Sigmoid colon (tissue), 7 donors: ENCODE results near the gene GPR17. TPM values are rescaled to one million over a fixed set of nuclear protein-coding genes. Genes with fewer than 3 reads are reported as not detected.

ENCODE experiments used
- DNase-seq: peaks from one replicate; pipeline ENCODE4 v3.0.0-alpha.2; 2019
- H3K27ac ChIP-seq, 4 donors: fragments of 200-600 bp; sonication (generic); one replicate each; pipeline ENCODE4 v1.5.1; 2016 to 2019; ENCODE audit warnings: mild to moderate bottlenecking in 1 of 4
- H3K27me3 ChIP-seq, 3 donors: fragments of 200-600 bp; sonication (generic); one replicate each; pipeline ENCODE4 v1.5.1; 2019; ENCODE audit warnings: mild to moderate bottlenecking in 1 of 3
- H3K36me3 ChIP-seq, 4 donors: fragments of 200-600 bp; sonication (generic); one replicate each; pipeline ENCODE4 v1.5.1; 2016 to 2019
- H3K4me1 ChIP-seq, 4 donors: fragments of 200-600 bp; sonication (generic); one replicate each; pipeline ENCODE4 v1.5.1; 2017 to 2019
- H3K4me3 ChIP-seq, 4 donors: fragments of 200-600 bp; sonication (generic); one replicate each; pipeline ENCODE4 v1.5.1; 2017 to 2019; ENCODE audit warnings: mild to moderate bottlenecking in 2 of 4, moderate library complexity in 1 of 4
- H3K9me3 ChIP-seq, 4 donors: fragments of 200-600 bp in 3 of 4; sonication (generic) in 3 of 4; one replicate each; pipeline versions ENCODE4 v1.5.1 to v1.6.1; 2013 to 2019
- CTCF ChIP-seq, 4 experiments: fragments of 450-650 bp in 3 of 4; fragments of 200-600 bp in 1 of 4; IDR thresholded peaks; one replicate each; pipeline ENCODE4 v1.5.1; 2016 to 2019; ENCODE audit warnings: antibody characterized with exemption in 4 of 4, mild to moderate bottlenecking in 3 of 4, moderate library complexity in 2 of 4
- EP300 ChIP-seq, 4 donors: sonication (generic); formaldehyde crosslinking; IDR thresholded peaks; one replicate each; pipeline ENCODE4 v1.6.1; 2017; ENCODE audit warnings: antibody characterized with exemption in 4 of 4
- POLR2A ChIP-seq, 2 donors: fragments of 450-650 bp; IDR thresholded peaks; one replicate each; pipeline ENCODE4 v1.6.1; 2016; ENCODE audit warnings: antibody characterized with exemption in 2 of 2, mild to moderate bottlenecking in 2 of 2, moderate library complexity in 2 of 2
- POLR2AphosphoS5 ChIP-seq, 4 donors: sonication (generic); formaldehyde crosslinking; IDR thresholded peaks; one replicate each; pipeline ENCODE4 v1.6.1; 2017; ENCODE audit warnings: antibody characterized with exemption in 4 of 4
- WGBS, 2 donors: extraction: QIAGEN DNeasy Blood & Tissue Kit; methylation state at CpG; one replicate each; pipeline ENCODE4 v1.1.7; 2013; 5-methylcytosine and 5-hydroxymethylcytosine counted together
- intact Hi-C: fragments of 100-400 bp; cut with DNase I; formaldehyde crosslinking; loops from one replicate; pipeline ENCODE4 v1.15.1; 2023
- polyA plus RNA-seq, 3 donors: library from polyadenylated mRNA; stranded (reverse); fragments of 200-250 nt; gene quantifications; one replicate each; pipeline ENCODE4 v1.2.3, GENCODE V29; 2013
- total RNA-seq, 4 donors: library from RNA; depleted of rRNA; stranded (reverse); fragments of >200 nt; gene quantifications; one replicate each; pipeline ENCODE4 v1.1.0, GENCODE V29; 2016
- donor health status: healthy with polysubstance abuse.
- donor health status: Bipolar disorder and iron deficiency.
- donor health status: healthy.

GPR17 gene
- total and polyA plus RNA-seq, 7 donors: 0.36 to 1.4 (median 0.60) TPM; not detected in 2

- peaks cover 19 to 29% (median 22%) of the 10 kb centered on the region in 4 donors for H3K36me3 ChIP-seq
- H3K4me3 ChIP-seq: no peak overlapping the region
- peaks cover 0 to 93% (median 81%) of the 10 kb centered on the region in 4 donors for H3K4me1 ChIP-seq
- TF ChIP-seq POLR2AphosphoS5 (IDR thresholded peaks at IDR 0.05): peak in 3 of 4 donors; percentile 26 to 70 (median 63)
- no peak for TF ChIP-seq CTCF (IDR thresholded peaks at IDR 0.05)
- peak overlapping the region; percentile 85 to 97 (median 92) for H3K27ac ChIP-seq
- intact Hi-C loops: loop anchor here (2.0 to 10.0 kb wide), 2 partner anchors 13 to 49 kb away; no protein-coding TSS in a partner anchor
- H3K9me3 ChIP-seq: no peaks in the 10 kb centered on the region
- DNase-seq: no peak
- 93% methylated on average over 19 of the region's 19 CpGs for WGBS, 2 donors
- no peaks in the 10 kb centered on the region for H3K27me3 ChIP-seq
Observed at GRCh38 chr2:127635380-127636237, 10.3 kb upstream of the GPR17 start.

DNA sequence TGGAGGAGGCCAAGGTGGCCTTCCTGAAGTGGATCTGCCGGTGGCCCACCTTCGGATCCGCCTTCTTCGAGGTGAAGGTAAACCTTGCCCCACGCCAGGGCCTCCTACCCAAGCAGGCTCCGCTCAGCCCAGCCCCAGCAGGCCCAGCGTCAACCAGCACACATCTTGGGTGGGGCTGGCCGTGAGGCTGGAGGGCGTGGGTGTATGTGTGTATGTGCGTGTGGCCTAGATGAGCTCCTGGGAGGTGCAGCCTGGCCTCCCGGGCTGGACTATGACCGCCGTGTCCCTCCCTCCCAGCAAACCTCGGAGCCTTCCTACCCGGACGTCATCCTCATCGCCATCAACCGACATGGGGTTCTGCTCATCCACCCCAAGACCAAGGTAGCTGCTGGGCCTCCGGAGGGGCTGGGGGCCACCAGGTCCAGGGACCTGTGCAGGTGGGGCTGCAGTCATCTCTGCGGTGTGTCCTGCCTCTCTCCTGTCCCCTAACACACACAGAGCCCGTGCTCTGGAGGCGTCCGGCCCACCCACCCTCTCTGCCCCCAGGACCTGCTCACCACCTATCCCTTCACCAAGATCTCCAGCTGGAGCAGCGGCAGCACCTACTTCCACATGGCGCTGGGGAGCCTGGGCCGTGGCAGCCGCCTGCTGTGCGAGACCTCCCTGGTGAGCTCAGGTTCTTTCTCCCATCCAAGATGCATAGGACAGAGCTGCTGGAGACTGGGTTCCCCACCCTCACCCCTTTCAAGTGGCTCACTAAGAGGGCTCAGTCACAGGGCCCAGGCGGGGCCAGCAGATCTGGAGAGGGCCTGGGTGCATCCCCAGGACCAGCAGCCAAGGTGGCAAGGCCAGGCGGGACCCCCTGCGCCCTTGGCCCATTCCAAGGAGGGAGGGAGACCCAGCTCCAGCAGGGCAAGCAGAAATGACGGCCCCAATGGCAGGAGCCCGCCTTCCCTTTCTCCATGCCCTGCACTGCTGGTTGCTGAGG, 9.4 kb upstream of the GPR17 start:
- H3K36me3 ChIP-seq: peaks cover 29 to 39% (median 31%) of the 10 kb centered on the region in 4 donors
- 63 to 86% methylated on average over 33 of the region's 33 CpGs for WGBS, 2 donors
- no peak for TF ChIP-seq POLR2A (IDR thresholded peaks at IDR 0.05)
- peak in 3 of 4 donors; percentile 20 to 71 (median 68) for TF ChIP-seq POLR2AphosphoS5 (IDR thresholded peaks at IDR 0.05)
- H3K4me1 ChIP-seq: peaks cover 0 to 96% (median 81%) of the 10 kb centered on the region in 4 donors
- H3K27ac ChIP-seq: peak overlapping the region; percentile 85 to 97 (median 92)
- H3K4me3 ChIP-seq: no peak overlapping the region
- no peak for DNase-seq
- H3K9me3 ChIP-seq: no peaks in the 10 kb centered on the region
- H3K27me3 ChIP-seq: no peaks in the 10 kb centered on the region
- intact Hi-C loops: loop anchor here (10.0 kb wide), 1 partner anchor 48 kb away; no protein-coding TSS in a partner anchor

DNA sequence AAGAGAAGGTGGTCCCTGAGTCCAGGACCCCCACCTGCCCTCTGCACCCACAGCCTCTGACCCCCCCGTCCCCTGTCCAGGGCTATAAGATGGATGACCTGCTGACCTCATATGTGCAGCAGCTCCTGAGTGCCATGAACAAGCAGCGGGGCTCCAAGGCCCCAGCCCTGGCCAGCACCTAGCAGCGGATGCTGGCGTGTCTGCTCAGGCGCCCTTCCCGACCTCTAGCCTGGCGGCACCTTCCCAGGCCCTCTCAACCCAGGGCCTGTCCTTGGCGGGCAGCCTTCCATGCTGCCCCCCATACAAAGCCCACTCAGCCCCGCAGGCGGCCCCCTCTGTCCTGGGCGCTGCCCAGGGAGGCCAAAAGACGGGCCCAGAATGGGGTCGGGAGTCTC, 8.7 kb upstream of the GPR17 start:
- Histone ChIP-seq H3K4me3 (no peak overlapping the region), H3K27ac (peak overlapping the region; percentile 85 to 97 (median 92)), H3K4me1 (peaks cover 0 to 95% (median 79%) of the 10 kb centered on the region in 4 donors), H3K36me3 (peaks cover 30 to 46% (median 37%) of the 10 kb centered on the region in 4 donors), H3K27me3 (no peaks in the 10 kb centered on the region), H3K9me3 (no peaks in the 10 kb centered on the region)
- intact Hi-C loops: loop anchor here (10.0 kb wide), 1 partner anchor 48 kb away; no protein-coding TSS in a partner anchor
- no peak for DNase-seq
- WGBS, 2 donors: 75 to 87% methylated on average over 13 of the region's 13 CpGs
- TF ChIP-seq POLR2AphosphoS5 (IDR thresholded peaks at IDR 0.05) (peak; percentile 2 to 35 (median 14)), POLR2A (IDR thresholded peaks at IDR 0.05) (no peak)

GRCh38 chr2:127637725-127638252, 8.2 kb upstream of the GPR17 start:
- 39 to 68% methylated on average over 8 of the region's 8 CpGs for WGBS, 2 donors
- TF ChIP-seq POLR2AphosphoS5 (IDR thresholded peaks at IDR 0.05) (peak in 2 of 4 donors; percentile 31 to 45), POLR2A (IDR thresholded peaks at IDR 0.05) (no peak)
- Histone ChIP-seq H3K9me3 (no peaks in the 10 kb centered on the region), H3K4me3 (no peak overlapping the region), H3K27ac (peak overlapping the region; percentile 85 to 97 (median 92)), H3K27me3 (no peaks in the 10 kb centered on the region), H3K36me3 (peaks cover 32 to 51% (median 41%) of the 10 kb centered on the region in 4 donors), H3K4me1 (peaks cover 0 to 95% (median 79%) of the 10 kb centered on the region in 4 donors)
- intact Hi-C loops: loop anchor here (10.0 kb wide), 1 partner anchor 47 kb away; no protein-coding TSS in a partner anchor
- no peak for DNase-seq

DNA sequence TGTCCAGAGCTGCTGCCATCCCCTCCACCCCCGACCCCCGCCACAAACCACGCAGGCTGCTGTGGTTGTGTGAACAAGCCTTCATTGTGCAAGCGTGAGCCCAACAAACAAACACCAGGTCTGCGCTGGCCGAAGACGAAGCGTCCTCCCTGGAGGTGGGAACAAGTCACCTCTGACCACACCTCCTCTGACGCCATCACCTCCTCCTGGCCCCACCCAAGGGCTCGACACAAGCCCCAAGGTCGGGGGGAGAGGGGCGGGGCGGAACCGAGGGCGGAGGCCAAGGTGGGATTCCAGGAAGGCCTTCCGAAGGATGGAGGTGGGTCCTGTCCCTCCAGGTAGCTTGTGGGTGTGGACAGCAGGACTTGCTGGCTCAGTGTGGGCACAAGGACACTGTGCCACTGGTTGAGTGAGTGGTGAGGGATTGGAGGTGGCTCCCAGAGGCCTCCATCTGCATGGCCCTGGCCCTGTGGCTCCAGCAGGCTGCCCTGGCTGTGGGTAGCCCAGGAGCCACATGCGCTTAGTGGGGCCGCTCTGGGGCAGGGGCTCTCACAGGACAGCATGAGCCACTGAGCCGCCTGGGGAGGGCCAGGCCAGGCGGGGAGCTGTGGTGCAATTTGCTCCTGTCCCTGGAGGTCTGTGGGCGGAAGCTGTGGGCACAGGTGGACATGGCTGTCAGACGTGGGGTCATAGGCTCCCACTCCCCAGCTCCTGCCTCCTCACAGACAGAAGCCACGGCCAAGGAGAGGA, 7.4 kb upstream of the GPR17 start:
- H3K36me3 ChIP-seq: peaks cover 34 to 58% (median 44%) of the 10 kb centered on the region in 4 donors
- H3K4me1 ChIP-seq: peaks cover 0 to 95% (median 79%) of the 10 kb centered on the region in 4 donors
- H3K4me3 ChIP-seq: no peak overlapping the region
- no peaks in the 10 kb centered on the region for H3K27me3 ChIP-seq
- DNase-seq: no peak
- peak overlapping the region; percentile 85 to 97 (median 92) for H3K27ac ChIP-seq
- WGBS, 2 donors: 65 to 73% methylated on average over 23 of the region's 23 CpGs
- intact Hi-C loops: loop anchor here (10.0 kb wide), 1 partner anchor 46 kb away; no protein-coding TSS in a partner anchor
- TF ChIP-seq CTCF (IDR thresholded peaks at IDR 0.05) (no peak), POLR2AphosphoS5 (IDR thresholded peaks at IDR 0.05) (peak; percentile 11 to 43 (median 28)), POLR2A (IDR thresholded peaks at IDR 0.05) (no peak), EP300 (IDR thresholded peaks at IDR 0.05) (no peak)
- no peaks in the 10 kb centered on the region for H3K9me3 ChIP-seq
